ENCODE results near the gene C17orf100. TPM values are rescaled to one million over a fixed set of nuclear protein-coding genes. Genes with fewer than 3 reads are reported as not detected.

The C17orf100 gene
- polyA plus RNA-seq, 2 of the 4 experiments (the other 2 are of a cell fraction): 3.1 to 4.1 TPM

DNA sequence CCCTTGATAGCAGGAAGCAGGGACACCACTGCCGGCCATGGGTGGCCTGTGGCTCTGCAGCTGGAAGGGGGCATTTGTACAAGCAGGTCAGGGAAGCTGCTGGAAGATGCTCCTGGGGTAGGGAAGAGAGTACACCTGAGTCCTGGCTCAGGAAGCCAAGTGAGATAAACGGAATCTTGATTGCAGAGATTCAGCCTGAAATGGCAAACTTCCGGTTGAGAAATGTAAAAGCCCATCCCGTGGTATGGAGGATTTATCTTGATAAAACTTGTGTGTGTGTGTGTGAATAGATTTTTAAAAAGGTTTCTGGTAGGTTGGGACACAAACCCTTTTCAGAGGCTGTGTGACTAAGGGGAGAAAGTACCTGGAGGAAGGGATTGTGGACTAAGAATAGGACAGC is 29.6 kb downstream of the C17orf100 start (continued):
- TF ChIP-seq, protein P1, sequence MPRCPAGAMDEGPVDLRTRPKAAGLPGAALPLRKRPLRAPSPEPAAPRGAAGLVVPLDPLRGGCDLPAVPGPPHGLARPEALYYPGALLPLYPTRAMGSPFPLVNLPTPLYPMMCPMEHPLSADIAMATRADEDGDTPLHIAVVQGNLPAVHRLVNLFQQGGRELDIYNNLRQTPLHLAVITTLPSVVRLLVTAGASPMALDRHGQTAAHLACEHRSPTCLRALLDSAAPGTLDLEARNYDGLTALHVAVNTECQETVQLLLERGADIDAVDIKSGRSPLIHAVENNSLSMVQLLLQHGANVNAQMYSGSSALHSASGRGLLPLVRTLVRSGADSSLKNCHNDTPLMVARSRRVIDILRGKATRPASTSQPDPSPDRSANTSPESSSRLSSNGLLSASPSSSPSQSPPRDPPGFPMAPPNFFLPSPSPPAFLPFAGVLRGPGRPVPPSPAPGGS (IDR thresholded peaks at IDR 0.05): no peak
- TF ChIP-seq NR3C1 (IDR thresholded peaks at IDR 0.05) (no peak), NPAS2 (CRISPR knock-in tag; IDR thresholded peaks at IDR 0.05; ENCODE audit: borderline replicate concordance) (no peak)

DNA sequence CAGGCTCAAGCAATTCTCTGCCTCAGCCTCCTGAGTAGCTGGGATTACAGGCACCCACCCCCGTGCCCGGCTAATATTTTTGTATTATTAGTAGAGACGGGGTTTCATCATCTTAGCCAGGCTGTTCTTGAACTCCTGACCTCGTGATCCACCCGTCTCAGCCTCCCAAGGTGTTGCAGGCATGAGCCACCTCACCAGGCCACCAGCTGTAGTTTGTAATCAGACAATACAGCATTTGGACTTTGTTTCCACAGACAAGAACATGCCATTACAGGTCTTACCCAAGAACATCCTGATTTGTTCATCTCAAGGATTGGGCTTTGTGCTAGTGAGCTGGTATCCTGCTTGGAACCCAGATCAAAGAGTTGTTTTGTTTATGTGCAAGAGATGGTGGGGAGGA is 30.1 kb downstream of the C17orf100 start:
- DNase-seq (ENCODE audit: low read depth in 1 of 2, low spot score in 1 of 2) (no peak), ATAC-seq (no peak), FAIRE-seq (no peak)
- Histone ChIP-seq H3K4me3 (no peak overlapping the region), H3K27ac (no peak overlapping the region), H3K4me2 (no peak overlapping the region), H3K4me1 (peaks cover 10% of the 10 kb centered on the region; the same call in 2 of the 3 replicates), H3K9me3 (no peaks in the 10 kb centered on the region)
- CTCF ChIA-PET: interaction anchor here (0.6 to 4.4 kb wide), 6 partner anchors 10 to 323 kb away, joined by 3 to 35 read pairs (median 4); no protein-coding TSS in a partner anchor
- 20% methylated on average over 5 of the region's 5 CpGs for WGBS (ENCODE audit: missing lambda C conversion rate)
- TF ChIP-seq EHF (CRISPR knock-in tag; IDR thresholded peaks at IDR 0.05): no peak
- TF ChIP-seq RAD21 (conservative IDR thresholded peaks at IDR 0.05 in 1 of 2, IDR thresholded peaks at IDR 0.05 in 1 of 2): no peak
- TF ChIP-seq ZNF302 (CRISPR knock-in tag; IDR thresholded peaks at IDR 0.05): no peak
- no peak for TF ChIP-seq RARB (CRISPR knock-in tag; IDR thresholded peaks at IDR 0.05)
- TF ChIP-seq, protein P2, sequence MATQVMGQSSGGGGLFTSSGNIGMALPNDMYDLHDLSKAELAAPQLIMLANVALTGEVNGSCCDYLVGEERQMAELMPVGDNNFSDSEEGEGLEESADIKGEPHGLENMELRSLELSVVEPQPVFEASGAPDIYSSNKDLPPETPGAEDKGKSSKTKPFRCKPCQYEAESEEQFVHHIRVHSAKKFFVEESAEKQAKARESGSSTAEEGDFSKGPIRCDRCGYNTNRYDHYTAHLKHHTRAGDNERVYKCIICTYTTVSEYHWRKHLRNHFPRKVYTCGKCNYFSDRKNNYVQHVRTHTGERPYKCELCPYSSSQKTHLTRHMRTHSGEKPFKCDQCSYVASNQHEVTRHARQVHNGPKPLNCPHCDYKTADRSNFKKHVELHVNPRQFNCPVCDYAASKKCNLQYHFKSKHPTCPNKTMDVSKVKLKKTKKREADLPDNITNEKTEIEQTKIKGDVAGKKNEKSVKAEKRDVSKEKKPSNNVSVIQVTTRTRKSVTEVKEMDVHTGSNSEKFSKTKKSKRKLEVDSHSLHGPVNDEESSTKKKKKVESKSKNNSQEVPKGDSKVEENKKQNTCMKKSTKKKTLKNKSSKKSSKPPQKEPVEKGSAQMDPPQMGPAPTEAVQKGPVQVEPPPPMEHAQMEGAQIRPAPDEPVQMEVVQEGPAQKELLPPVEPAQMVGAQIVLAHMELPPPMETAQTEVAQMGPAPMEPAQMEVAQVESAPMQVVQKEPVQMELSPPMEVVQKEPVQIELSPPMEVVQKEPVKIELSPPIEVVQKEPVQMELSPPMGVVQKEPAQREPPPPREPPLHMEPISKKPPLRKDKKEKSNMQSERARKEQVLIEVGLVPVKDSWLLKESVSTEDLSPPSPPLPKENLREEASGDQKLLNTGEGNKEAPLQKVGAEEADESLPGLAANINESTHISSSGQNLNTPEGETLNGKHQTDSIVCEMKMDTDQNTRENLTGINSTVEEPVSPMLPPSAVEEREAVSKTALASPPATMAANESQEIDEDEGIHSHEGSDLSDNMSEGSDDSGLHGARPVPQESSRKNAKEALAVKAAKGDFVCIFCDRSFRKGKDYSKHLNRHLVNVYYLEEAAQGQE (IDR thresholded peaks at IDR 0.05): no peak
- no peak for TF ChIP-seq NR3C1 (IDR thresholded peaks at IDR 0.05)
- POLR2A ChIA-PET: no interaction called here

DNA sequence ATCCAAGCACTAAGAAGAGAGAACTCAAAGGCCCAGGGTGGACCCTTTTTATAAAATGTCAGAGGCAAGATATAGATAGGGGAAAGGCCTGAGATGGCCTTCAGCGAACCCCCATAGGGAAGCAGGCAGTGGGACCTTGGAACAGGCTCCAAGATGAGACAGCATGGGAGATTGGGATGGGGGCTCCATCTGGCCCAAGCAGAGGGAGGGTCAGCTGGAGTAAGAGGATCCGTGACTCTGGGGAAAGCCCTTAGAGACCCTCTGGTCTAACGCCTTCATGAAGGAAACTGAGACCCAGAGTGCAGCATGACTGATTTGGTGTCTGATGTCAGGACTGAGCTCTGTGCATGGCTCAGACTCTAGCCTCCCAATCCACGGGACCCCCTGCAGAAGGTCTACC is 30.8 kb downstream of the C17orf100 start:
- FAIRE-seq: no peak
- ATAC-seq: no peak
- Histone ChIP-seq H3K4me2 (no peak overlapping the region), H3K4me1 (peaks cover 10% of the 10 kb centered on the region; the same call in 2 of the 3 replicates), H3K9me3 (no peaks in the 10 kb centered on the region), H3K4me3 (no peak overlapping the region), H3K27ac (no peak overlapping the region)
- DNase-seq (ENCODE audit: low read depth in 1 of 2, low spot score in 1 of 2): no peak
- WGBS (ENCODE audit: missing lambda C conversion rate): 33% methylated on average over 4 of the region's 4 CpGs
- ChIA-PET POLR2A (no interaction called here), CTCF (interaction anchor here (1.0 to 4.4 kb wide), 7 partner anchors 9 to 321 kb away, joined by 3 to 35 read pairs (median 6); no protein-coding TSS in a partner anchor)
- TF ChIP-seq NR3C1 (IDR thresholded peaks at IDR 0.05): no peak
- TF ChIP-seq, protein P3, sequence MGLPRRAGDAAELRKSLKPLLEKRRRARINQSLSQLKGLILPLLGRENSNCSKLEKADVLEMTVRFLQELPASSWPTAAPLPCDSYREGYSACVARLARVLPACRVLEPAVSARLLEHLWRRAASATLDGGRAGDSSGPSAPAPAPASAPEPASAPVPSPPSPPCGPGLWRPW (IDR thresholded peaks at IDR 0.05): no peak
- TF ChIP-seq SREBF2 (IDR thresholded peaks at IDR 0.05): no peak
- TF ChIP-seq RAD21 (conservative IDR thresholded peaks at IDR 0.05 in 1 of 2, IDR thresholded peaks at IDR 0.05 in 1 of 2): no peak
- TF ChIP-seq, protein P4, sequence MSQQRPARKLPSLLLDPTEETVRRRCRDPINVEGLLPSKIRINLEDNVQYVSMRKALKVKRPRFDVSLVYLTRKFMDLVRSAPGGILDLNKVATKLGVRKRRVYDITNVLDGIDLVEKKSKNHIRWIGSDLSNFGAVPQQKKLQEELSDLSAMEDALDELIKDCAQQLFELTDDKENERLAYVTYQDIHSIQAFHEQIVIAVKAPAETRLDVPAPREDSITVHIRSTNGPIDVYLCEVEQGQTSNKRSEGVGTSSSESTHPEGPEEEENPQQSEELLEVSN (IDR thresholded peaks at IDR 0.05; ENCODE audit: borderline replicate concordance, low read depth): no peak
- no peak for TF ChIP-seq MYC (IDR thresholded peaks at IDR 0.05; ENCODE audit: borderline replicate concordance, low read length)
- TF ChIP-seq, protein P5, sequence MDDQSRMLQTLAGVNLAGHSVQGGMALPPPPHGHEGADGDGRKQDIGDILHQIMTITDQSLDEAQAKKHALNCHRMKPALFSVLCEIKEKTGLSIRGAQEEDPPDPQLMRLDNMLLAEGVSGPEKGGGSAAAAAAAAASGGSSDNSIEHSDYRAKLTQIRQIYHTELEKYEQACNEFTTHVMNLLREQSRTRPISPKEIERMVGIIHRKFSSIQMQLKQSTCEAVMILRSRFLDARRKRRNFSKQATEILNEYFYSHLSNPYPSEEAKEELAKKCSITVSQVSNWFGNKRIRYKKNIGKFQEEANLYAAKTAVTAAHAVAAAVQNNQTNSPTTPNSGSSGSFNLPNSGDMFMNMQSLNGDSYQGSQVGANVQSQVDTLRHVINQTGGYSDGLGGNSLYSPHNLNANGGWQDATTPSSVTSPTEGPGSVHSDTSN (IDR thresholded peaks at IDR 0.05): no peak
- TF ChIP-seq ZNF302 (CRISPR knock-in tag; IDR thresholded peaks at IDR 0.05): no peak
- no peak for TF ChIP-seq PHF8 (IDR thresholded peaks at IDR 0.05; ENCODE audit: borderline replicate concordance, low read depth)
- no peak for TF ChIP-seq RFX5 (IDR thresholded peaks at IDR 0.05)
- TF ChIP-seq, protein P6, sequence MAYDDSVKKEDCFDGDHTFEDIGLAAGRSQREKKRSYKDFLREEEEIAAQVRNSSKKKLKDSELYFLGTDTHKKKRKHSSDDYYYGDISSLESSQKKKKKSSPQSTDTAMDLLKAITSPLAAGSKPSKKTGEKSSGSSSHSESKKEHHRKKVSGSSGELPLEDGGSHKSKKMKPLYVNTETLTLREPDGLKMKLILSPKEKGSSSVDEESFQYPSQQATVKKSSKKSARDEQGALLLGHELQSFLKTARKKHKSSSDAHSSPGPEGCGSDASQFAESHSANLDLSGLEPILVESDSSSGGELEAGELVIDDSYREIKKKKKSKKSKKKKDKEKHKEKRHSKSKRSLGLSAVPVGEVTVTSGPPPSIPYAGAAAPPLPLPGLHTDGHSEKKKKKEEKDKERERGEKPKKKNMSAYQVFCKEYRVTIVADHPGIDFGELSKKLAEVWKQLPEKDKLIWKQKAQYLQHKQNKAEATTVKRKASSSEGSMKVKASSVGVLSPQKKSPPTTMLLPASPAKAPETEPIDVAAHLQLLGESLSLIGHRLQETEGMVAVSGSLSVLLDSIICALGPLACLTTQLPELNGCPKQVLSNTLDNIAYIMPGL (CRISPR knock-in tag; IDR thresholded peaks at IDR 0.05; ENCODE audit: borderline replicate concordance): no peak
- TF ChIP-seq, protein P7, sequence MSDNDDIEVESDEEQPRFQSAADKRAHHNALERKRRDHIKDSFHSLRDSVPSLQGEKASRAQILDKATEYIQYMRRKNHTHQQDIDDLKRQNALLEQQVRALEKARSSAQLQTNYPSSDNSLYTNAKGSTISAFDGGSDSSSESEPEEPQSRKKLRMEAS (IDR thresholded peaks at IDR 0.05): no peak
- no peak for TF ChIP-seq KDM5A (IDR thresholded peaks at IDR 0.05)
- TF ChIP-seq GATA3 (IDR thresholded peaks at IDR 0.05; ENCODE audit: borderline replicate concordance): no peak
- TF ChIP-seq, protein P2 (IDR thresholded peaks at IDR 0.05): no peak
- TF ChIP-seq ZSCAN20 (CRISPR knock-in tag; IDR thresholded peaks at IDR 0.05): no peak
- TF ChIP-seq FOSB (CRISPR knock-in tag; IDR thresholded peaks at IDR 0.05): no peak
